A549 treated with AZD2906 at 1 μM for 4 hours (cell line): Measurements from ENCODE around the gene ACTN4. TPM values are rescaled to one million over a fixed set of nuclear protein-coding genes. Genes with fewer than 3 reads are reported as not detected.

ENCODE experiments used
- total RNA-seq: library from RNA; stranded (reverse); fragments of 200-300 nt; extraction: Qiagen RNA extraction; gene quantifications from 5 replicates; pipeline ENCODE4 v1.2.3, GENCODE V29; 2022

The ACTN4 gene
- total RNA-seq = 783 to 1,108 TPM (median 1,019 TPM) in 5 replicates

DNA sequence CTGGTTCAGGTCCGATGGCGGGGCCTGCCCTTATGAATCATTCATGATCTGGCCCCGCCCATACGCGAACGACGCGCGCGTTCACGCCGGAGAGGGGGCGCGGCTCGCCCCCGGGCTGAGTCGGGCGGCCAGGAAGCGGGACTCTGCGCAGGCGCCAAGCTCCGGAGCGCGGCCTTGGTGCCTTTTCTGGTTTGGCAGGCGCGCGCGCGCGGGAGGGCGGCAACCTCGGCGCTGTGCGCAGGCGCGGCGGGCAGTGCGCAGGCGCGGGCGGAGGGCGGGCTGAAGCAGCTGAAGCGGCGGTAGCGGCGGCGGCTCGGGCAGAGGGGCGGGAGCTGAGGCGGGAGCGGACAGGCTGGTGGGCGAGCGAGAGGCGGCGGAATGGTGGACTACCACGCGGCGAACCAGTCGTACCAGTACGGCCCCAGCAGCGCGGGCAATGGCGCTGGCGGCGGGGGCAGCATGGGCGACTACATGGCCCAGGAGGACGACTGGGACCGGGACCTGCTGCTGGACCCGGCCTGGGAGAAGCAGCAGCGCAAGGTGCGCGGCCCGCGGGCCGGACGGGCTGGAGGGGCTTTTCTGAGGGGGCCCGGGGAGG, at the start of gene ACTN4:
Gene ACTN4 (plus strand): TSS at position 282 of the 598 bp plus-strand sequence. CDS start 97 bp downstream, at position 379.

DNA sequence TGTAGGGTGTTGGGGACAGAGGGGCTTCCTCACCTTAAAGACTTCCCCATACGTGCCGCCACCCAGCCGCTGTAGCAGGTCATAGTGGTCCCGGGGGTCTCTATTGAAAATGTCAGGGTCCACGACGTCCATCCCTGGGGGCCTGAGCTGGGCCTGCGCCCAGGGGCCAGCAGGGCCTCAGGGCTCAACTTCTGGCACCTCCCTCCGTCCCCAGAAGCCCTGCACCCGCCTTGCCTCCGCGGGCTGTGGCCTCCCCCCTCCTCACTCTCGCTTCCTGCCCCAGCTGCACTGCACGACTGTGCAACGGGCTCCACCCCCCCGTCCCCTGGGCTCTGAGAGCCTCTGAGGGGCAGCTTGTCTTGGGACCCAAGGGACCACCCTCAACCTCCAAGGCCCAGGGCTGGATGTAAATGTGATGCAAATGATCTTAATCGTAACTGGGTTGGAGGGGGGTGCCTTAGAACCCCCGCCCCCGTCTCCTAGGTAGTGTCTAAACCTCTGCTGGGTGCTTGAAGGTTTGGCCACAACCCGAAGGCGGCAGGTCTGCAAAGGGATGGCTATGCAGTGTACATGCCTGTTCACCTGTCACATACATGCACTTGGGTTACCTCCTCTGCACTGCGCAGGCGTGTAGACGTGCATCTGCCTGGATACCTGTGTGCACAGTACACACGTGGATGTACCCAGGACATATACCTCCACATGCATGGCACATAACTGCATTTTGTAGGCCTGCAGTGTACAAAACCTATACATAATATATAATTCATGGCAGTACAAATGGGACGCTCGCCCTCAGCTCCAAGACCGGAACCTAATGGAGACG, 29.5 kb upstream of the ACTN4 start, which contains the start of gene MAP4K1:
Gene MAP4K1 (minus strand): TSS at position 190 of the 826 bp plus-strand sequence. CDS start 58 bp downstream, at position 132.

DNA sequence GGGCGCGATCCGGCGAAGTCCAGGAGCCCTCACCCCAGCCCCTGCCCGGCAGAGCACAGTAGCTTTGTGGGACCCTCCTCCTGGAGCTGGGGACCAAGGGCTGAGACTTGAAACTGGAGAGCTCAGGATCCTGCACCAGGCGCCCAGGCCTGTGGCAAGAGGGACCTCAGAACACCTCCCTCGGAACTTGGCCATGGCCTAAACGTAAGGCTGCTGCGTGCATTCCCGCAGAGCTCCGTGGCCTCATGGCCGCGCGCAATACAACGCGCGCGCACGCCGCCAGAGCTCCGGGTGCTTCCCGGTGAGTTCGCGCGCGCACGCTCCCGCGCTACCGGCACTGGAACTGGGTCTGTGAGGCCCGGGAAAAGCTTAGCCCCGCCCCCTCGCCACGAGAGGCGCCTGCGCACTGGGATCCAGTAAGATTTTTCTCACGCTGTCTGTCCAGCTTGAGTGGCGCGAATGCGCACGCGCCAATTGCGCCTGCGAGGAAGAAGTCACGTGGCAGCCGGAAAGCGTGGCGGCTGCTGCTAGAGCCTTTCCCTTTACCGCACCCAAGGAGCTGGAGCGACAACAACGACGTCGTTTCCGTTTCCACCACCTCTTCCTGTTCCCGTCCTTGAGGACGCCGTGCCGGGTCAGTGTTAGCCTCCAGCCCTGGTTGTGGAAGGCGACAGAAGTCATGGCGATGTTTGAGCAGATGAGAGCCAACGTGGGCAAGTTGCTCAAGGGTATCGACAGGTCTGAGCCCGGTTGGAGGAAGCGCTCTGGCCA, 28.7 kb upstream of the ACTN4 start, which contains the start of gene EIF3K:
Gene EIF3K (plus strand): TSS at position 599 of the 771 bp plus-strand sequence. CDS start 81 bp downstream, at position 680.

DNA sequence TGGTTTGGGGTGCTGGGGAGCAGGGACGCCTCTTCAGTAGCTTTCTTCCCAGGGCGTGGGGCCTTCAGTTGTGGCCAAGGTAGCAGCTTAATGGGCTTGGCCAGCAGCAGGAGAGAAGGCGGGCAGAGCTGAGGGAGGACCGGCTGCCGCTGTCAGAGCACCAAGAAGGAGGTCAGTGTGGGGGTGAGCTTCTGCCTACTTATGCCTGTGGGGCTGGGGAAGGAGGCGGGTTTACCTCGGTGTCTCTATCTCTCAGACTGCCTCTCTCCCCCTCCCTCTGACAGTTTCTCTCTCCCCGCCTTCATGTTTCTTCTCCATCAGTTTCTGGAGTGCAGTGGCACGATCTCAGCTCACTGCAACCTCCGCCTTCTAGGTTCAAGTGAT, 96.8 kb downstream of the ACTN4 start, which contains the start of gene CAPN12:
Gene CAPN12 (minus strand): TSS at position 177 of the 384 bp plus-strand sequence. CDS start 309 bp downstream, outside the sequence.

DNA sequence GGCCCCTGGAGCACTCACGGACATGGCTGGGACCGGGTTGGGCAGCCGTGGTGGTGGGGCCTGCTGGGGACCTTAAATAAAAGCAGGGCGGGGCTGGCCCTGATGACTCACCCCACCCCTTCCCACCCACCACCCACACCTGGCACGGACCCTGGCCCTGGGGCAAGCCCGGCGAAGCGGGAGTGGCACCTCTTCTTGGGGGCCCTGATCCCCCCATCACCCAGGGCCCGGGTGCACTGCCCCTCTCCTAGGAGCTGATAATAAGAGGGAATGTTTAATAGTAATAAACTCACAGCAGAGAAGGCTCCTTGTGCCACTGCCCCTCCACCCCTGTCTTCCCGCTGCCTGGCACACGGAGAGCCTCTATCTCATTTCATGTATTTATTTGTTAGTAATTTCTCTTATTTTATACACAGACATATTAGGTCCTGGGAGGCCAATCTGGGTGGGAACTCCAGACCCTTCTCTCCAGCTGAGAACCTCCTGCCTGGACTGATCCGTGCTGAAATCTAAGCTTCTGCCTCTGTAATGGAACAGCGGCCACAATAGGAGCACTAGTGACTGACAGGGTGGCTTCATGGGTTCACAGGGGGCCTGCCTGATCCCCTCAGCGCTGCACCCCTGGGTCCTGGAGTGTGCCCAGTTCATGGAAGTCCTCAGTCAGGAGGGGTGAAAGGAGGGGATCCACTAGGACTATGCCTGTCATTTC, 126.2 kb downstream of the ACTN4 start, which contains the start of gene LGALS7:
Gene LGALS7 (minus strand): TSS at position 49 of the 709 bp plus-strand sequence. CDS start 25 bp downstream, at position 24.

Other genes starting within 250 kb of the ACTN4 start
- gene FAM98C, start 244.6 kb upstream of the ACTN4 start, total RNA-seq = 16.4 to 27.4 TPM (median 27.1 TPM) in 5 replicates
- 0.03 to 0.09 TPM (median 0.07 TPM) in 5 replicates for gene RASGRP4, start 221.4 kb upstream of the ACTN4 start, total RNA-seq
- gene RYR1, start 214.0 kb upstream of the ACTN4 start, total RNA-seq = 4.9 to 6.4 TPM (median 6.1 TPM) in 5 replicates
- gene MAP4K1, start 29.7 kb upstream of the ACTN4 start, total RNA-seq = 0.40 to 0.85 TPM (median 0.72 TPM) in 5 replicates
- gene EIF3K, start 28.5 kb upstream of the ACTN4 start, total RNA-seq = 721 to 975 TPM (median 736 TPM) in 5 replicates
- gene CAPN12, start 96.8 kb downstream of the ACTN4 start, total RNA-seq = 4.5 to 7.3 TPM (median 6.3 TPM) in 5 replicates
- gene LGALS7, start 125.9 kb downstream of the ACTN4 start, total RNA-seq = 0.23 to 0.98 TPM (median 0.43 TPM) in 4 of 5 replicates, not detected in the other
- gene LGALS7B, start 141.6 kb downstream of the ACTN4 start, total RNA-seq = 0.39 to 0.75 TPM (median 0.51 TPM) in 4 of 5 replicates, not detected in the other
- gene LGALS4, start 165.3 kb downstream of the ACTN4 start, total RNA-seq = 0.22 to 0.75 TPM (median 0.34 TPM) in 5 replicates
- gene ECH1, start 184.1 kb downstream of the ACTN4 start, total RNA-seq = 282 to 399 TPM (median 290 TPM) in 5 replicates
- gene HNRNPL, start 202.3 kb downstream of the ACTN4 start, total RNA-seq = 314 to 354 TPM (median 328 TPM) in 5 replicates
- gene RINL, start 230.6 kb downstream of the ACTN4 start, total RNA-seq = 2.0 to 3.0 TPM (median 2.4 TPM) in 5 replicates